ENCODE results near the gene IGF2BP2. TPM values are rescaled to one million over a fixed set of nuclear protein-coding genes. Genes with fewer than 3 reads are reported as not detected.

The IGF2BP2 gene
- total RNA-seq: under 1 TPM; 0.43 to 0.44 TPM

DNA sequence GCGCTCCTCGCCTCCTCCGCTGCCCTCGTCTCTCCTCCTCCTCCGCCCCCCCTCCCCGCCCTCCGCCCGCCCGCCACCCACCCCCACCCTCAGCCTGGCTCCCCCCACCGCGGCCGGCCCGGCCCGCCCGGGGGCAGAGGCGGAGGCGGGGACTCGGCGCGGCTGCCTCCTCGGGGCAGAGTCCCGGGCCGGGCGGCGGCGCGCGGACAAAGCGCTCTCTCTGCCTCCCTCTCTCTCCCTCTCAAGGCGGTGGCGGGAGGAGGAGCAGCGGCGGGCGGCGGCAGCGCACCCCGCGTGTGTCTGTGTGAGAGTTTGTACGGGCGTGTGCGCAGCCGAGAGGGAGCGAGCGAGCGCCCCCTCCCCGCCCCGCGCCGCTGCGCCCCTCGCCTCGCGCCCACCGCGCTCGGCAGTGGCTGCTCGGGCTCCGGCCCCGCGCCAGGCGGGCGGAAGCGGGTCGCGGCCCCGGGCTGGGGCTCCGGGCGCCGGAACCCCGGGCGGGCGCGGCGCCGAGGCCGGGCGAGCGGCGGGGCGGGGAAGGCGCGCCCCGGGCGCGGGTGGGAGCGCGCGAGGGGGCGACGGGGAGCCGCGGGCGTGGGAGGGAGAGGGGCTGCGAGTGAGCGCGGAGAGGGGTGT lies at the start of gene IGF2BP2:
Gene IGF2BP2, minus strand, starts transcription at position 37 of the 633 bp plus-strand sequence. CDS start 82 bp downstream, outside the sequence.
- H3K4me1 Mint-ChIP-seq (ENCODE audit: low read depth): peaks cover 3% of the 10 kb centered on the region
- CTCF ChIA-PET: no interaction called here
- H3K9me3 Mint-ChIP-seq: no peaks in the 10 kb centered on the region
- intact Hi-C loops (cut with micrococcal nuclease): no loop called here
- H3K36me3 Mint-ChIP-seq (ENCODE audit: low read depth): no peaks in the 10 kb centered on the region
- peak; percentile 57 for DNase-seq
- peaks cover 57% of the 10 kb centered on the region for H3K27me3 Mint-ChIP-seq (ENCODE audit: low read depth)
- peak within 1 kb of the TSS; percentile 81 for H3K4me3 Mint-ChIP-seq
- no peak within 1 kb of the TSS for H3K27ac Mint-ChIP-seq

GRCh38 chr3:185874119-185874518 lies 49.3 kb upstream of the IGF2BP2 start:
- CTCF ChIA-PET: interaction anchor here (1.2 to 1.5 kb wide), 2 partner anchors 16 to 214 kb away, joined by 3 to 6 read pairs; no protein-coding TSS in a partner anchor
- H3K4me1 Mint-ChIP-seq (ENCODE audit: low read depth): no peaks in the 10 kb centered on the region
- peaks cover 2% of the 10 kb centered on the region for H3K27me3 Mint-ChIP-seq (ENCODE audit: low read depth)
- H3K27ac Mint-ChIP-seq: no peak overlapping the region
- H3K9me3 Mint-ChIP-seq: no peaks in the 10 kb centered on the region
- intact Hi-C loops (cut with micrococcal nuclease): no loop called here
- no peaks in the 10 kb centered on the region for H3K36me3 Mint-ChIP-seq (ENCODE audit: low read depth)
- no peak overlapping the region for H3K4me3 Mint-ChIP-seq
- DNase-seq: no peak

DNA sequence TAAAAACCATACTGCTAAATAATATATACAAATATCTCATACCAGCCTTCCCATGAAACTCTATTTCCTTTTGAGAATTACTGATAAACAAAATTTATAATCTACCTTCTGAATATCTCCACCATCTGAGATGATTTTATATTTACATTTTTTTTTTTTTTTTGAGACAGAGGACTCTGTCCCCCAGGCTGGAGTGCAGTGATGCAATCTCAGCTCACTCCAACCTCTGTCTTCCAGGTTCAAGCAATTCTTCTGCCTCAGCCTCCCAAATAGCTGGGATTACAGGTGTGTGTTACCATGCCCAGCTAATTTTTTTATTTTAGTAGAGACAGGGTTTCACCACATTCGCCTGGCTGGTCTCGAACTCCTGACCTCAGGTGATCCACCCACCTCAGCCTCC lies 42.8 kb upstream of the IGF2BP2 start:
- Mint-ChIP-seq H3K4me3 (no peak overlapping the region), H3K27me3 (ENCODE audit: low read depth) (peaks cover 8% of the 10 kb centered on the region), H3K27ac (no peak overlapping the region), H3K9me3 (no peaks in the 10 kb centered on the region), H3K36me3 (ENCODE audit: low read depth) (no peaks in the 10 kb centered on the region), H3K4me1 (ENCODE audit: low read depth) (no peaks in the 10 kb centered on the region)
- DNase-seq: no peak
- CTCF ChIA-PET: no interaction called here
- intact Hi-C loops (cut with micrococcal nuclease): no loop called here

GRCh38 chr3:185866995-185867394 lies 42.2 kb upstream of the IGF2BP2 start:
- Mint-ChIP-seq H3K4me1 (ENCODE audit: low read depth) (no peaks in the 10 kb centered on the region), H3K36me3 (ENCODE audit: low read depth) (no peaks in the 10 kb centered on the region)

DNA sequence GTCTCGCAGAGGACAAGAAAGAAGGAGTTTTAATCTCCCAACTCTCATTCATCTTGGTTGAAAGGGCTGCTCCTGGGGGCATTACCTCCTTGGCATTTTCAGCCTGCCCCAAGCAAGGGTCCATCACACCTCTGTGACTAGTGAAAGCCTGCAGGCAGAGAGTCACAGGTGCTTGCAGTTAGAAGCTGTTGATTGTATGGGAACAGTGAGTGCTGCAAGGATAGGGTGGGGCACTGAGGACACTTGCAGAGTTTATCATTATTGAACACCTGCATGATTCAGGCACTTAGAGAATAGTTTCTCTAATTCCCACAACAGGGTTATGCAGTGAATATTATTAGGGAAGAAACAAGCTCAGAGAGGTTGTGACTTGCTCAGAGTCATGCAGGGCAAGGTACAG lies 41.7 kb upstream of the IGF2BP2 start:
- intact Hi-C loops (cut with micrococcal nuclease): no loop called here
- Mint-ChIP-seq H3K27me3 (ENCODE audit: low read depth) (peaks cover 8% of the 10 kb centered on the region), H3K27ac (no peak overlapping the region), H3K4me1 (ENCODE audit: low read depth) (no peaks in the 10 kb centered on the region), H3K9me3 (no peaks in the 10 kb centered on the region), H3K4me3 (no peak overlapping the region), H3K36me3 (ENCODE audit: low read depth) (no peaks in the 10 kb centered on the region)
- no peak for DNase-seq
- CTCF ChIA-PET: interaction anchor here (0.8 to 0.9 kb wide), 2 partner anchors 98 to 117 kb away, joined by 3 read pairs; no protein-coding TSS in a partner anchor

More at GRCh38 chr3:185866995-185867394, 42.2 kb upstream of the IGF2BP2 start:
- CTCF ChIA-PET: interaction anchor here (0.9 kb wide), 1 partner anchor 99 kb away, joined by 3 read pairs; no protein-coding TSS in a partner anchor
- Mint-ChIP-seq H3K27me3 (ENCODE audit: low read depth) (peaks cover 8% of the 10 kb centered on the region), H3K27ac (no peak overlapping the region), H3K9me3 (no peaks in the 10 kb centered on the region), H3K4me3 (no peak overlapping the region)
- DNase-seq: no peak
- intact Hi-C loops (cut with micrococcal nuclease): no loop called here

GRCh38 chr3:185865247-185865646 lies 40.4 kb upstream of the IGF2BP2 start:
- intact Hi-C loops (cut with micrococcal nuclease): no loop called here
- no peak overlapping the region for H3K27ac Mint-ChIP-seq
- no peaks in the 10 kb centered on the region for H3K4me1 Mint-ChIP-seq (ENCODE audit: low read depth)
- H3K9me3 Mint-ChIP-seq: no peaks in the 10 kb centered on the region
- H3K27me3 Mint-ChIP-seq (ENCODE audit: low read depth): peaks cover 8% of the 10 kb centered on the region
- CTCF ChIA-PET: interaction anchor here (1.4 kb wide), 1 partner anchor 15 kb away, joined by 4 read pairs; no protein-coding TSS in a partner anchor
- no peak for DNase-seq
- H3K4me3 Mint-ChIP-seq: no peak overlapping the region
- H3K36me3 Mint-ChIP-seq (ENCODE audit: low read depth): no peaks in the 10 kb centered on the region

DNA sequence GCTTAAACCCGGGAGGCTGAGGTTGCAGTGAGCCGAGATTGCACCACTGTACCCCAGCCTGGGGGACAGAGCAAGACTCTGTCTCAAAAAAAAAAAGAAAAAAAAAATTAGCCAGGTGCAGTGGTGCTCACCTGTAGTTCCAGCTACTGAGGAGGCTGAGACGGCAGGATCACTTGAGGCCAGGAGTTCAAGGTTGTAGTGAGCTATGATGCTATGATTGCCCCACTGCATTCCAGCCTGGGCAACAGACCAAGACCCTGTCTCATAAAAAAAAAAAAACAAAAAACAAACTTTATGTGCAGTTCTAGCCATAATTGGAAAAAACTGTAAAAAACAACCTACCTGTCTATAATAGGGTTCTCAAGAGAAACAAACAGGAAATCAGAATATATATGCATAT lies 39.9 kb upstream of the IGF2BP2 start:
- no peak overlapping the region for H3K4me3 Mint-ChIP-seq
- DNase-seq: no peak
- no peaks in the 10 kb centered on the region for H3K9me3 Mint-ChIP-seq
- H3K27me3 Mint-ChIP-seq (ENCODE audit: low read depth): peaks cover 8% of the 10 kb centered on the region
- H3K4me1 Mint-ChIP-seq (ENCODE audit: low read depth): no peaks in the 10 kb centered on the region
- H3K27ac Mint-ChIP-seq: no peak overlapping the region
- no peaks in the 10 kb centered on the region for H3K36me3 Mint-ChIP-seq (ENCODE audit: low read depth)
- CTCF ChIA-PET: interaction anchor here (1.4 kb wide), 1 partner anchor 16 kb away, joined by 4 read pairs; no protein-coding TSS in a partner anchor
- intact Hi-C loops (cut with micrococcal nuclease): no loop called here

- intact Hi-C loops (cut with micrococcal nuclease): no loop called here
- no peaks in the 10 kb centered on the region for H3K4me1 Mint-ChIP-seq (ENCODE audit: low read depth)
- DNase-seq: no peak
- H3K27ac Mint-ChIP-seq: no peak overlapping the region
- no peaks in the 10 kb centered on the region for H3K36me3 Mint-ChIP-seq (ENCODE audit: low read depth)
- H3K9me3 Mint-ChIP-seq: no peaks in the 10 kb centered on the region
- H3K4me3 Mint-ChIP-seq: no peak overlapping the region
- peaks cover 3% of the 10 kb centered on the region for H3K27me3 Mint-ChIP-seq (ENCODE audit: low read depth)
- CTCF ChIA-PET: no interaction called here
Observed at GRCh38 chr3:185862920-185863319, 38.1 kb upstream of the IGF2BP2 start.

DNA sequence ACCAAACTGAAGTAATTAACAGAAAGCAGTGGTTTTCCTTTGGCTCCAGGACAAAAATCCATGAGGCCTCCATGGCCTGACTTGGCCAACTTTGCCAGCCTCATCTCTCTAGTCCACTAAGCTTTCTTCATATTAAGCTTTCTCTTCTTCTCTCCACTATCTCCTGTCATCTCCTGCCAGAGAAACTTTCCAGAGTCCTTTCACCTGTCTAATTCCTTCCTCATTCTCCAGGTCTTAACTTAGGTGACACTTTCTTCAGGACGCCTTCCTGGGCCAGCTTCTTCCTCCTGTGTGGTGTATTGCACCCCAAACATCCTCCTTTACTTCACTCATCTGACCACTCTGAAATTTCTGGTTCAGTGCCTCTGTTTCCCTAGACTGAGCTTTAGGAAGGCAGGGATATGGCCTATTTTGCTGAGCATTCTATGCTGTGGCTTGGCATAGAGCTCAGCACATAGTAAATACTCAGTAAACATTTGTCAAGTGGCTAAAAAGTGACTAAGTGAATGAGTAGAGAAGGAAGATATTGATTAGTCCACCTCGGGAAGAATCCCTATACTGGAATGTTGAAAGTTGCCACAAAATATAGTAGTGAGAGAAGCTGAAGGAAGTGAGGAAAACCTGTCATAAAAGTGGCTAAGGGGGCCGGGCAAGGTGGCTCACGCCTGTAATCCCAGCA lies 34.6 kb upstream of the IGF2BP2 start:
- CTCF ChIA-PET: no interaction called here
- H3K9me3 Mint-ChIP-seq: peaks cover 10% of the 10 kb centered on the region
- no peaks in the 10 kb centered on the region for H3K36me3 Mint-ChIP-seq (ENCODE audit: low read depth)
- H3K4me3 Mint-ChIP-seq: no peak overlapping the region
- no peaks in the 10 kb centered on the region for H3K27me3 Mint-ChIP-seq (ENCODE audit: low read depth)
- intact Hi-C loops (cut with micrococcal nuclease): no loop called here
- H3K27ac Mint-ChIP-seq: no peak overlapping the region
- H3K4me1 Mint-ChIP-seq (ENCODE audit: low read depth): no peaks in the 10 kb centered on the region
- DNase-seq: no peak

GRCh38 chr3:185858502-185859225 lies 33.8 kb upstream of the IGF2BP2 start:
- Mint-ChIP-seq H3K27me3 (ENCODE audit: low read depth) (no peaks in the 10 kb centered on the region), H3K27ac (no peak overlapping the region), H3K4me3 (no peak overlapping the region), H3K4me1 (ENCODE audit: low read depth) (no peaks in the 10 kb centered on the region), H3K36me3 (ENCODE audit: low read depth) (no peaks in the 10 kb centered on the region), H3K9me3 (peaks cover 10% of the 10 kb centered on the region)
- CTCF ChIA-PET: no interaction called here
- no peak for DNase-seq
- intact Hi-C loops (cut with micrococcal nuclease): no loop called here

- Mint-ChIP-seq H3K27ac (no peak overlapping the region), H3K9me3 (peaks cover 10% of the 10 kb centered on the region), H3K4me1 (ENCODE audit: low read depth) (no peaks in the 10 kb centered on the region), H3K27me3 (ENCODE audit: low read depth) (no peaks in the 10 kb centered on the region), H3K4me3 (no peak overlapping the region), H3K36me3 (ENCODE audit: low read depth) (no peaks in the 10 kb centered on the region)
- CTCF ChIA-PET: no interaction called here
- intact Hi-C loops (cut with micrococcal nuclease): no loop called here
- DNase-seq: no peak
Observed at GRCh38 chr3:185857208-185857607, 32.4 kb upstream of the IGF2BP2 start.

DNA sequence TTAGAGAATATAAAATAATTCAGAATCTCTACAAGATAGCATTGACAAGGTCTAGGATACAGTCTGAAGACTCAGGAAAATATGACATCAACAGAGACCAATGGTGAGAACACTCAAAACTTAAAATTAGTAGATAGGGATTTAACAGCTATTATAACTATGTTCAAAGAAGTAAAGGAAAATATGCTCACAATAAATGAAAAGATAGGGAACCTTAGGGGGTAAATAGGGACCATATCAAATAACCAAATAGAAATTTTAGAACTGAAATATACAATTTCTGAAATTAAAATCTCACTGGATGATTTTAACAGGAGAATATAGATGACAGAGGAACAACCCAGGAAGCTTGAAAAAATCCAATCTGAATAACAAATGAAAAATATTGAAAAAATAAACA lies 31.8 kb upstream of the IGF2BP2 start:
- no peak overlapping the region for H3K4me3 Mint-ChIP-seq
- H3K9me3 Mint-ChIP-seq: peaks cover 10% of the 10 kb centered on the region
- no peaks in the 10 kb centered on the region for H3K27me3 Mint-ChIP-seq (ENCODE audit: low read depth)
- no peak overlapping the region for H3K27ac Mint-ChIP-seq
- intact Hi-C loops (cut with micrococcal nuclease): no loop called here
- H3K4me1 Mint-ChIP-seq (ENCODE audit: low read depth): no peaks in the 10 kb centered on the region
- DNase-seq: no peak
- CTCF ChIA-PET: no interaction called here
- no peaks in the 10 kb centered on the region for H3K36me3 Mint-ChIP-seq (ENCODE audit: low read depth)
